Effector CD4-positive, alpha-beta T cell (primary cell): ENCODE measurements around the gene KCNK13. TPM values are rescaled to one million over a fixed set of nuclear protein-coding genes. Genes with fewer than 3 reads are reported as not detected.
"Not testable (repeated sequence)": the region's sequence is repeated elsewhere in the genome, so short reads cannot be mapped to it uniquely, and the experiment has no call there.

Experiments
- DNase-seq: peaks from one replicate; pipeline ENCODE4 v3.0.0-alpha.2; 2020
- total RNA-seq: gene quantifications from one replicate; lab custom pipeline; 2026; lab: John Stamatoyannopoulos, UW

Gene KCNK13
- not detected for total RNA-seq

GRCh38 chr14:90061685-90062126, at the start of gene KCNK13:
Gene KCNK13, plus strand, starts transcription at chr14:90061994. Its CDS starts 212 bp downstream, at chr14:90062206.
- DNase-seq = no peak

GRCh38 chr14:90017371-90017770, 44.4 kb upstream of the KCNK13 start:
- DNase-seq = no peak

- DNase-seq = no peak
These were observed 41.8 kb upstream of the KCNK13 start for GRCh38 chr14:90019824-90020523.

GRCh38 chr14:90023176-90023896, 38.5 kb upstream of the KCNK13 start:
- no peak for DNase-seq

- no peak for DNase-seq
These were observed 36.9 kb upstream of the KCNK13 start for GRCh38 chr14:90024910-90025309.

GRCh38 chr14:90026608-90027007, 35.2 kb upstream of the KCNK13 start:
- DNase-seq = not testable (repeated sequence)

- DNase-seq = no peak
These were observed 34.0 kb upstream of the KCNK13 start for GRCh38 chr14:90027842-90028241.

GRCh38 chr14:90034156-90034555, 27.6 kb upstream of the KCNK13 start:
- DNase-seq = no peak

GRCh38 chr14:90034835-90035525, 26.8 kb upstream of the KCNK13 start:
- no peak for DNase-seq

- no peak for DNase-seq
These were observed 22.4 kb upstream of the KCNK13 start for GRCh38 chr14:90039253-90040010.

GRCh38 chr14:90040411-90040810, 21.4 kb upstream of the KCNK13 start:
- no peak for DNase-seq

GRCh38 chr14:90042496-90043252, 19.1 kb upstream of the KCNK13 start:
- DNase-seq = no peak

- DNase-seq = no peak
These were observed 16.2 kb upstream of the KCNK13 start for GRCh38 chr14:90045616-90046015.

- no peak for DNase-seq
These were observed 12.4 kb upstream of the KCNK13 start for GRCh38 chr14:90049390-90049789.

- DNase-seq = no peak
These were observed 11.5 kb upstream of the KCNK13 start for GRCh38 chr14:90050271-90050670.

- no peak for DNase-seq
These were observed 8.8 kb upstream of the KCNK13 start for GRCh38 chr14:90053044-90053443.

GRCh38 chr14:90054803-90055202, 7.0 kb upstream of the KCNK13 start:
- no peak for DNase-seq

- no peak for DNase-seq
These were observed 5.0 kb upstream of the KCNK13 start for GRCh38 chr14:90056826-90057225.

- no peak for DNase-seq
These were observed 2.8 kb upstream of the KCNK13 start for GRCh38 chr14:90058876-90059458.

GRCh38 chr14:90060312-90060964, 1.4 kb upstream of the KCNK13 start:
- no peak for DNase-seq
